ENCODE results near the gene THSD4. TPM values are rescaled to one million over a fixed set of nuclear protein-coding genes. Genes with fewer than 3 reads are reported as not detected.
"Not testable (repeated sequence)": the region's sequence is repeated elsewhere in the genome, so short reads cannot be mapped to it uniquely, and the experiment has no call there.

Gene THSD4
- polyA plus RNA-seq, 1 experiment = 18.8 TPM

- POLR2A ChIA-PET = no interaction called here
- Histone ChIP-seq H3K4me3 (ENCODE audit: low read depth, low read length) (no peak overlapping the region), H3K36me3 (ENCODE audit: control insufficient read depth, insufficient read depth, low read length) (no peaks in the 10 kb centered on the region), H3K27me3 (ENCODE audit: control insufficient read depth, insufficient read depth, low read length) (no peaks in the 10 kb centered on the region)
- TF ChIP-seq CTCF (IDR thresholded peaks at IDR 0.05; ENCODE audit: insufficient read depth, low read depth, low read length) = no peak
- no peak for DNase-seq (ENCODE audit: low read depth)
- CTCF ChIA-PET = interaction anchor here (1.1 to 1.8 kb wide), 2 partner anchors 11 to 24 kb away, joined by 3 read pairs; no protein-coding TSS in a partner anchor
Observed at GRCh38 chr15:71715914-71716313, 600.6 kb downstream of the THSD4 start.

- Histone ChIP-seq H3K27me3 (ENCODE audit: control insufficient read depth, insufficient read depth, low read length) (no peaks in the 10 kb centered on the region), H3K4me3 (ENCODE audit: low read depth, low read length) (no peak overlapping the region), H3K36me3 (ENCODE audit: control insufficient read depth, insufficient read depth, low read length) (no peaks in the 10 kb centered on the region)
- POLR2A ChIA-PET = no interaction called here
- DNase-seq (ENCODE audit: low read depth) = no peak
- CTCF ChIA-PET = interaction anchor here (0.6 to 1.8 kb wide), 4 partner anchors 10 to 16 kb away, joined by 3 to 4 read pairs (median 3); no protein-coding TSS in a partner anchor
- no peak for TF ChIP-seq CTCF (IDR thresholded peaks at IDR 0.05; ENCODE audit: insufficient read depth, low read depth, low read length)
Observed at GRCh38 chr15:71716990-71717389, 601.7 kb downstream of the THSD4 start.

DNA sequence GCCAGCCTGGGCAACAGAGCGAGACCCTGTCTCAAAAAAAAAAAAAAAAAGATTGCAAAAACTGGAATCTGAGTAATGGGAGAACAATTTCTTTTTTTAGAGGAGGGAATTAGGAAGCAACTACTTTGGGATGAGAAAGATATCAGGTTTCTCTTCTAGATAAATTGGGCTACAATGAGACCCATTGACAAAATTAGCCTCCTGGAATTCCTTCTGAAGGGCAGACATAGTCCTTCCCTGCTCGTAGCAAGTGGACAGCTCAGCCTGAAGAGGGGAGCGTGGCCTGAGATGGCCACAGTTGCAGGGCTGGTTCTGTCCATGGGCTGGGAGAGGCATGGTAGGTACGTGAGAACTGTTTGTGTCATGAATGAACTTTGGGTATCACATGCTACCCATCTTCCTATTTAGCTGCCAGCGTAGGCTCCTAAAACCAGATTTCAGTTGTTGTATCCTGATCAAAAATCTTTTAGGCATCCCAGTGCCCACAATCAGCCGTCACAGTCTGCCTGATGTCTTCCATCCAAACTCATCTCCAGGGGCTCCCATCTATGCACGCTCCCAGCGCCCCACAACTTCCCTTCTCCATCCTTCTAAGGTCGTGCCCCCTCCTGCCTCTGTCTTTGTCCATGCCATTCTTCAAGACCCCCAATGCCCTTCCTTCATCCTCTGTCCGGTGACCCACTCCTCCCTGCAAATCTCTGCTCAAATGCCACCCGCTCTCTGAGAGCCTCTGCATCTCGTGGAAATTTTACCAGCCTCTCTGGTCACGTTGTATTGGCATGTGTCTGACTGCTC, 603.0 kb downstream of the THSD4 start:
- CTCF ChIA-PET = interaction anchor here (1.6 kb wide), 1 partner anchor 12 kb away, joined by 4 read pairs; no protein-coding TSS in a partner anchor
- Histone ChIP-seq H3K36me3 (ENCODE audit: control insufficient read depth, insufficient read depth, low read length) (no peaks in the 10 kb centered on the region), H3K4me3 (ENCODE audit: low read depth, low read length) (no peak overlapping the region), H3K27me3 (ENCODE audit: control insufficient read depth, insufficient read depth, low read length) (no peaks in the 10 kb centered on the region)
- POLR2A ChIA-PET = no interaction called here
- DNase-seq (ENCODE audit: low read depth) = no peak
- no peak for TF ChIP-seq CTCF (IDR thresholded peaks at IDR 0.05; ENCODE audit: insufficient read depth, low read depth, low read length)

- CTCF ChIA-PET = no interaction called here
- no peak for TF ChIP-seq CTCF (IDR thresholded peaks at IDR 0.05; ENCODE audit: insufficient read depth, low read depth, low read length)
- Histone ChIP-seq H3K36me3 (ENCODE audit: control insufficient read depth, insufficient read depth, low read length) (no peaks in the 10 kb centered on the region), H3K27me3 (ENCODE audit: control insufficient read depth, insufficient read depth, low read length) (no peaks in the 10 kb centered on the region), H3K4me3 (ENCODE audit: low read depth, low read length) (no peak overlapping the region)
- DNase-seq (ENCODE audit: low read depth) = no peak
- POLR2A ChIA-PET = no interaction called here
Observed at GRCh38 chr15:71723344-71723743, 608.1 kb downstream of the THSD4 start.

GRCh38 chr15:71725207-71725955, 610.1 kb downstream of the THSD4 start:
- CTCF ChIA-PET = interaction anchor here (0.7 to 1.2 kb wide), 2 partner anchors 150 to 223 kb away, joined by 3 read pairs; no protein-coding TSS in a partner anchor
- DNase-seq (ENCODE audit: low read depth); H3K4me3 ChIP-seq (ENCODE audit: low read depth, low read length); H3K36me3 ChIP-seq (ENCODE audit: control insufficient read depth, insufficient read depth, low read length); H3K27me3 ChIP-seq (ENCODE audit: control insufficient read depth, insufficient read depth, low read length); POLR2A ChIA-PET: not testable (repeated sequence)

Data from BJ (cell line).